Fibroblast of skin of left biceps (primary cell): Measurements from ENCODE around the gene GDF15.

Source experiments
- DNase-seq, 2 experiments: peaks; one replicate each; pipeline ENCODE4 v3.0.0-alpha.2; 2013; ENCODE audit warnings: low read depth in 2 of 2

Gene GDF15

GRCh38 chr19:18418483-18419194 lies 32.7 kb downstream of the GDF15 start:
- no peak for DNase-seq

DNA sequence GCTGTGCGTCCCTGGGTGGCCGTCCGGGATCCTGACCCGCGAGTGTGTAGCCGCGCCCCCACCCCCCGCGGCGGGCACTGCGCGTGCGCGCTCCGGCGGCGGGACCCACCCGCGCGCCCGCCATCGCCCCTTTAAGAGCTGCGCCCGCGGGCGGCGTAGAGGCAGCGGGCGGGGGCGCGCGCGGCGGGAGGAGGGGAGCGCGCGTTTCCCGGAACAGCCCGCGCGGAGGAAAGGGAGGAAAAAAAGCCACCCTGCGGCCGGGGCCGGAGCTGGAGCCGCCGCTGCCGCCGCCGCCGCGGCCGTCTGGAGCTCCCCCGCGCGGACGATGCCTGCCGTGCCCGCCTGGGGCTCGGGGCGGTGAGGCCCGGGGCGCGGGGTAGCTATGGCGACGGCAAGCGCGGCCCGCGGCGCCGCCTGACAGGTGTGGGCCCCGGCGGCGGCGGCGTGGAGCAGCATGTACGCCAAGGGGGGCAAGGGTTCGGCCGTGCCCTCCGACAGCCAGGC lies 33.3 kb downstream of the GDF15 start, which contains the start of gene SSBP4:
TSS of gene SSBP4 (plus strand) at position 204 of the 504 bp plus-strand sequence. CDS start at position 455, 251 bp downstream.
- peak in 1 of 2 experiments; percentile 58 for DNase-seq

GRCh38 chr19:18419699-18420460 lies 33.9 kb downstream of the GDF15 start:
- no peak for DNase-seq

DNA sequence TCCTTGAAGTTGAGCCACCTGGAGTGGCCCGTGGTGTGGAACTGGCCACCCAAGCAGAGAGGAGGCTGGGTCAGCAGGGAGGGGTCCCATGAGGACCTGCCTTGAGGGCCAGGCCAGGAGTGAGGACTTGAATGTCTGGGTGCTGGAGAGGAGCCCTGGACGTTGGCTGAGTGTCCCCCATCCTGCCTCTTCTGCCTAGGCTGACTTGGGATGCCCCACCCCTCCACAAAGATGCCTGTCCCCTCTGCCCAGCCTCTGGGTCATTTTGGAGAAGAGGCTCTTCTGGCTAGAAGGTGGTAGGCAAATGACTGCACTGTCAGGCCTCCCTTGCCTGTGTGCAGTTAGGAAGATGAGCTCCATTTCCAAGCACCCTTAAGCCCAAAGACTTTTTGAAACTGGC lies 35.0 kb downstream of the GDF15 start:
- DNase-seq = no peak

- DNase-seq = no peak
Measured at GRCh38 chr19:18421371-18421959, 35.5 kb downstream of the GDF15 start.

GRCh38 chr19:18422530-18423191 lies 36.7 kb downstream of the GDF15 start:
- no peak for DNase-seq

GRCh38 chr19:18423258-18424020 lies 37.5 kb downstream of the GDF15 start:
- no peak for DNase-seq

- no peak for DNase-seq
Measured at GRCh38 chr19:18424122-18424889, 38.3 kb downstream of the GDF15 start.

GRCh38 chr19:18424890-18425514 lies 39.0 kb downstream of the GDF15 start:
- DNase-seq = no peak

GRCh38 chr19:18425515-18426415 lies 39.8 kb downstream of the GDF15 start:
- no peak for DNase-seq

GRCh38 chr19:18426416-18426767 lies 40.4 kb downstream of the GDF15 start:
- DNase-seq = no peak

GRCh38 chr19:18427080-18427742 lies 41.3 kb downstream of the GDF15 start:
- DNase-seq = no peak

DNA sequence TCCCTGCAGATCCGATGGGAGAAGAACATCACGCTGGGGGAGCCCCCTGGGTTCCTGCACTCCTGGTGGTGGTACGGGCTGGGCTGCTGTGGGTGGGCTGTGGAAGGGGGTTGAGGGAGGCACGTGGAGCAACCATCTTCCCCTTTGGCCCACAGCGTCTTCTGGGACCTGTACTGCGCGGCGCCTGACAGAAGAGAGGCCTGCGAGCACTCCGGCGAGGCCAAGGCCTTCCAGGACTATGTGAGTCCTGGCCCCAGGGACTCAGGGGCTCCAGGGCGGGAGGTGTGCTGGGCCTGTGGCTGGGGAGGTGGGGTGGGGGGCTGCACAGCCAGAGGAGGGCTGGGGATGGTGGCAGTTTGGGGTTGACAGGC lies 41.8 kb downstream of the GDF15 start:
- DNase-seq = no peak

- no peak for DNase-seq
Measured at GRCh38 chr19:18428173-18428786, 42.3 kb downstream of the GDF15 start.

DNA sequence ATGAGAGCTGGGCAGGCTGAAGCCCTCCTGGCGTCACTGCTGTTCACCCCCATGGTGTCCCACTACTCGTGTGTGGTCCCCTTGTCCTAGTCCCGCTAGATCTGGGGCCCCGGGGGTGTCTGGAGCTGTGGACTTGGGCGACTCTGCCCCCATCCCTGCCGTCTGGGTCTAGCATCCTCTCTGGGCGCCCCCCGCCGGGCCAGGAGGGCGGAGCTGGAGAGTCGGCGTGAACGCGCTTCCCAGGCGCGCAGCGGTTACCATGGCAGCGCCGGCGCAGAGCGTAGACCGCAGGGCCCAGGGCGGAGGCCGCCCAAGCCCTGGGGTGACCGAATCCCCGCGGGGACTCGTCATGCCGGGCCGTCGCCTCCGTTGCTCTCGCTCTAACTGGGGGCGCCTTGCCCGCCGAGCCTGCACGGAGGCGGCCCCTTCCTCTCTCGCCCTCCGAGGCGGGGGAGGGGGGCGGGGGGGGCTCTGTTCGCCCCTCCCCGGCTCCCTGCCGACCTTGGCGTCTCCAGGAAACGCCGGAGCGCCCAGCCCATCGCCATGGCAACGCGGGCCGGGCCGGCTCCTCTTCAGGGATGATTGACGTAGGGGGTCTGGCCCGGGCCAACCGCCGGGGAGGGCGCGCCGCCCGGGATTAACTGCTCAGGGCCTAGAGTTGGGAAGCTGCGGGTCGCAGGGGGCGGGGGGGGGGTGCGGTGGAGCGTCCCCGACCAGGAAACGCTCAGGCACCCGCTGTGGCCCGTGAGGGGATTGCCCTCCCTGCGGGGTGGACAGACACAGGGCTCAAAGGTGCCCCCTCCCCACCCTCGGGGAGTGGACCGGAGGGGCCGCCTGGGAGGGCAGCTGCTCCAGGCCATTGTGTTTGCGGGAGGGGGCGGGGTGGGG lies 43.1 kb downstream of the GDF15 start:
- DNase-seq = peak in 1 of 2 experiments; percentile 57

GRCh38 chr19:18429717-18430416 lies 43.9 kb downstream of the GDF15 start:
- no peak for DNase-seq
